IPS-18c (cell line): ENCODE data around the gene BBS2.
A peak's percentile ranks its signal among the peaks of the same experiment; 100 is the strongest.

Experiments used
- H3K4me3 ChIP-seq: 2 replicates; pipeline ENCODE4 v1.7.0; 2013; ENCODE audit warnings: low read depth, mild to moderate bottlenecking, low read length, moderate library complexity; ENCODE audit not compliant: insufficient read depth
- H3K9me3 ChIP-seq: one replicate; pipeline ENCODE4 v1.6.1; 2013; ENCODE audit warnings: mild to moderate bottlenecking, low read length, moderate library complexity; ENCODE audit not compliant: control insufficient read depth, insufficient read depth

BBS2 gene

DNA sequence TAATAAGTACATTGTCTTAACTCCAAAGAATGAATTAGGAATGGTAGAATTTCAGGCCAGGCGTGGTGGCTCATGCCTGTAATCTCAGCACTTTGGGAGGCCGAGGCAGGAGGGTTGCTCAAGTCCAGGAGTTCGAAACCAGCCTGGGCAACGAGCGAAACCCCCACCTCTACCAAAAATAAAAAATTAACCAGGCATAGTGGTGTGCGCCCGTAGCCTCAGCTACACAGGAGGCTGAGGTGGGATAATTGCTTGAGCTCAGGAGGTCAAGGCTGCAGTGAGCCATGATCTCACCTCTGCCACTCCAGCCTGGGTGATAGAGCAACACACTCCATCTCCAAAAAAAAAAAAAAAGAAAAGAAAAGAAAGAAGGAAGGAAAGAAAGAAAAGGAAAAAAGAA, 18.5 kb upstream of the BBS2 start:
- H3K4me3 ChIP-seq: no peak overlapping the region
- H3K9me3 ChIP-seq: no peaks in the 10 kb centered on the region

- Histone ChIP-seq H3K4me3 (no peak overlapping the region), H3K9me3 (no peaks in the 10 kb centered on the region)
Measured at GRCh38 chr16:56534847-56535383, 15.1 kb upstream of the BBS2 start.

- Histone ChIP-seq H3K9me3 (no peaks in the 10 kb centered on the region), H3K4me3 (no peak overlapping the region)
Measured at GRCh38 chr16:56532714-56533113, 12.9 kb upstream of the BBS2 start.

- Histone ChIP-seq H3K9me3 (no peaks in the 10 kb centered on the region), H3K4me3 (no peak overlapping the region)
Measured at GRCh38 chr16:56530872-56531271, 11.0 kb upstream of the BBS2 start.

DNA sequence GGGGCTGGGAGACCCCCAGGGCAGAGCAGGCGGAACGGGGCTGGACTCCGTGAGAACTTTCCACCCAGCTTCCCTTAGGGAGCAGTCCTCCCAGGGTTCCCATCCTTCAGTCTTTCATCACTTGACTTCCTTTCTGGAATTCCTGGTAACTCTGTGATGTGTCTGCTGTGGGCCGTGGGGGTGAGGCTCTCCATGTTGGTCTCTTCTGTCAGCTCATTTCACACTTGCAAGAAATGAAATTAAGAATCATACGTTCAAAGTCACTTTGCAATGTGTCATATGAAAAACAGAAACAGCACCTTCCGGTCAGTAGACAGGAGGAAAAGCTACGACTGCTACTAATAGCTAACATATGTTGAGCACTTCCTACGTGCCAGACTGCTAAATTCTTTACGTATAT, 5.4 kb upstream of the BBS2 start:
- no peaks in the 10 kb centered on the region for H3K9me3 ChIP-seq
- H3K4me3 ChIP-seq: no peak overlapping the region

- H3K4me3 ChIP-seq: peak overlapping the region; percentile 75; the same call in 1 of the 2 replicates
- no peaks in the 10 kb centered on the region for H3K9me3 ChIP-seq
Measured at GRCh38 chr16:56520251-56520577, 390 bp upstream of the BBS2 start.

GRCh38 chr16:56518425-56518824, 1.4 kb downstream of the BBS2 start:
- H3K9me3 ChIP-seq: no peaks in the 10 kb centered on the region
- H3K4me3 ChIP-seq: no peak overlapping the region

DNA sequence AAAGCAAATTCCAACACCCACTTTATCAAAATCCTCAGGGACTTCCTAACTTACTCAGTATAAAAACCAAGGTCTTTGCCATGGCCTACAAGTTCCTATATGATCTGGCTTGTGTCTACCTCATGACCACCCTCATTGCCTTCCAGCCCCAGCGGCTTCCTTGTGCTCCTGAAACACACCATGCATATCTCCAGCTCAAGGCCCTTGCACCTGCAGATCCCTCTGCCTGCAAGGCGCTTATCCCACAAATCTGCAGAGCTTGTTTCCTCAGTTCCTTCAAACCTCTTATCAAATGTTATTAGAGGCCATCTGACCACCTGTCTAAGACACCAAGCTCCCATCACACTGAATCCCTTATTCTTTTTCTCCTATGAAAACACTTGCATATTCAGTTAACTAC, 2.6 kb downstream of the BBS2 start:
- no peak overlapping the region for H3K4me3 ChIP-seq
- H3K9me3 ChIP-seq: no peaks in the 10 kb centered on the region

GRCh38 chr16:56515665-56516064, 4.2 kb downstream of the BBS2 start:
- no peaks in the 10 kb centered on the region for H3K9me3 ChIP-seq

GRCh38 chr16:56514845-56515244, 5.0 kb downstream of the BBS2 start:
- Histone ChIP-seq H3K9me3 (no peaks in the 10 kb centered on the region), H3K4me3 (no peak overlapping the region)

More at GRCh38 chr16:56515665-56516064, 4.2 kb downstream of the BBS2 start:
- H3K4me3 ChIP-seq: no peak overlapping the region

- Histone ChIP-seq H3K9me3 (no peaks in the 10 kb centered on the region), H3K4me3 (no peak overlapping the region)
Measured at GRCh38 chr16:56513972-56514371, 5.9 kb downstream of the BBS2 start.

- no peaks in the 10 kb centered on the region for H3K9me3 ChIP-seq
Measured at GRCh38 chr16:56513091-56513490, 6.7 kb downstream of the BBS2 start.

DNA sequence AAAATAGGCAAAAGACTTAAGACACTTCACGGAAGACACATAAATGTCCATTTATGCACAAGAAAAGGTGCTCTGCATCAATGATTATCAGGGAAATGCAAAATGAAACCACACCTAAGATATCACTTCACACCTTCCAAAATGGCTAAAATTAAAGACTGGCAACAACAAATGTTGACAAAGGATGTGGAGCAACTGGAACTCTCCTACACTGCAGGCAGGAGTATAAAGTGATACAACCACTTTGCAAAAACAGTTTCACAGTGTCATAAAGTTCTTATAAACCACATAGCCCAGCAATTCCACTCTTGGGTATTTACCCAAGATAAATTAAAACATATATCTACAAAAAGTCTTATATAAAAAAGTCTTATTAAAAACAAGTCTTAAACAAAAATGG, 7.8 kb downstream of the BBS2 start:
- Histone ChIP-seq H3K9me3 (no peaks in the 10 kb centered on the region), H3K4me3 (no peak overlapping the region)

More at GRCh38 chr16:56513091-56513490, 6.7 kb downstream of the BBS2 start:
- H3K4me3 ChIP-seq: no peak overlapping the region

GRCh38 chr16:56510544-56510943, 9.3 kb downstream of the BBS2 start:
- Histone ChIP-seq H3K9me3 (no peaks in the 10 kb centered on the region), H3K4me3 (no peak overlapping the region)

GRCh38 chr16:56506941-56507340, 12.9 kb downstream of the BBS2 start:
- Histone ChIP-seq H3K9me3 (no peaks in the 10 kb centered on the region), H3K4me3 (no peak overlapping the region)

DNA sequence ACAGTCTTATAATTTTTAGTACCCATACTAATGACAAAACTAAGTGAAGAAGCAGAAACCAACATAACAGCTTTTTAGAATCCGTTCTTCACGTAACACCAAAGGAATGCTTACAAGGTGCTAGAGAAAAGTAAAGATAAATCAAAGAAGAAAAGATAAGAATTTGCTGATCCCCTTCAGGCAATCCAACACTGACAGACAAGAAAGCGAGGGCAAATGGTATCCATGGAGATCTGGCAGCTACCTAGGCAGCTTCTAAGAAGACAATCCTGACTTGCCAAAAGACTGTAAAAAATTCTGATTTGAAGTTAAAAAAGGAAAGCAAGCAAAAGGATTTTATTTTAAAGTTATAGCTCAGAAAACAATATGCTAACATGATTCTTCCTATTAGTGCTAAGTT, 14.6 kb downstream of the BBS2 start:
- no peaks in the 10 kb centered on the region for H3K9me3 ChIP-seq
- H3K4me3 ChIP-seq: no peak overlapping the region

GRCh38 chr16:56493815-56494214, 26.0 kb downstream of the BBS2 start:
- Histone ChIP-seq H3K9me3 (no peaks in the 10 kb centered on the region), H3K4me3 (no peak overlapping the region)

DNA sequence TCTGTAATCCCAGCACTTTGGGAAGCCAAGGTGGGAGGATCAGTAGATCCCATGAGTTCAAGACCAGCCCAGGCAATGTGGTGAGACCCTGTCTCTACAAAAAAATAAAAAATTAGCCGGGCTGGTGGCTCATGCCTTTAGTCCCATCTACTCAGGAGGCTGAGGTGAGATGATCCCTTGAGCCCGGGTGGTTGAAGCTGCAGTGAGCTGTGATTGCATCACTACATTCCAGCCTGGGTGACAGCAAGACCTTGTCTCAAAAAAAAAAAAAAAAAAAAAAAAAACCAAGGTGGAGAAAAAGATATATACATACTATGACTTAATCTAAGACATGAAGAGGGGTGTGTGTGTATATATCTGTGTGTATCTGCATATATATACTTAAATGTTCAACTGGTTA, 26.7 kb downstream of the BBS2 start:
- H3K4me3 ChIP-seq: no peak overlapping the region

GRCh38 chr16:56491657-56492261, 28.1 kb downstream of the BBS2 start:
- Histone ChIP-seq H3K9me3 (no peaks in the 10 kb centered on the region), H3K4me3 (no peak overlapping the region)

More for the DNA sequence above, 26.7 kb downstream of the BBS2 start:
- no peaks in the 10 kb centered on the region for H3K9me3 ChIP-seq
